GM21825 (cell line): ENCODE measurements around the gene DBNL.

ENCODE experiments used
- ATAC-seq: cut with Tn5 transposase; IDR thresholded peaks from one replicate; pipeline ENCODE4 v1.9.1; 2021; ENCODE audit warnings: mild to moderate bottlenecking, moderate library complexity; ENCODE audit not compliant: unreplicated experiment

Gene DBNL

GRCh38 chr7:44108768-44109750, 64.6 kb downstream of the DBNL start:
- no peak for ATAC-seq

GRCh38 chr7:44109991-44110390, 65.5 kb downstream of the DBNL start:
- ATAC-seq: no peak

GRCh38 chr7:44110719-44111635, 66.5 kb downstream of the DBNL start:
- no peak for ATAC-seq
